ENCODE results near the gene KLF13. TPM values are rescaled to one million over a fixed set of nuclear protein-coding genes. Genes with fewer than 3 reads are reported as not detected.

KLF13 gene
- total and polyA plus RNA-seq, 10 of the 15 experiments (the other 5 are each of a cell fraction or from before 2014, with no cell fraction given) = 20.3 to 109 (median 51.4) TPM

- POLR2A ChIA-PET = interaction anchor here (0.6 to 1.8 kb wide), 3 partner anchors 16 to 185 kb away, joined by 3 to 12 read pairs (median 3); no protein-coding TSS in a partner anchor
- TF ChIP-seq YY1 (IDR thresholded peaks at IDR 0.05; ENCODE audit: low read depth, low read length) (0 out of 2 replicates have a peak, but pooled peaks have one; percentile 7), CBX3 (IDR thresholded peaks at IDR 0.05; ENCODE audit: borderline replicate concordance, low read depth) (no peak), EGR1 (IDR thresholded peaks at IDR 0.05; ENCODE audit: borderline replicate concordance in 1 of 2, low read depth in 2 of 2, low read length in 2 of 2) (0 out of 3 replicates have a peak, but pooled peaks of 1 of the 2 experiments have one; percentile 11), PML (IDR thresholded peaks at IDR 0.05; ENCODE audit: low read length) (no peak), CHD2 (IDR thresholded peaks at IDR 0.05; ENCODE audit: borderline replicate concordance, low read depth, low read length) (no peak), TCF3 (IDR thresholded peaks at IDR 0.05; ENCODE audit: borderline replicate concordance, insufficient read depth, low read depth, low read length) (no peak), TCF12 (IDR thresholded peaks at IDR 0.05; ENCODE audit: low read depth, low read length) (0 out of 2 replicates have a peak, but pooled peaks have one; percentile 26), CEBPZ (IDR thresholded peaks at IDR 0.05; ENCODE audit: low read depth, low read length) (no peak), HDAC2 (IDR thresholded peaks at IDR 0.05) (no peak), NR2C1 (IDR thresholded peaks at IDR 0.05) (no peak), EED (IDR thresholded peaks at IDR 0.05; ENCODE audit: low read depth) (no peak), MXI1 (IDR thresholded peaks at IDR 0.05; ENCODE audit: low read depth, low read length) (no peak), POLR2A (IDR thresholded peaks at IDR 0.05; ENCODE audit: low read depth, low read length) (no peak), HCFC1 (IDR thresholded peaks at IDR 0.05; ENCODE audit: low read length) (no peak), RELA (IDR thresholded peaks at IDR 0.05; ENCODE audit: borderline replicate concordance, partially characterized antibody) (no peak), BCL11A (IDR thresholded peaks at IDR 0.05; ENCODE audit: low read depth, low read length) (no peak), RAD21 (IDR thresholded peaks at IDR 0.05; ENCODE audit: insufficient read depth, low read depth, low read length) (peak; percentile 45), IRF5 (IDR thresholded peaks at IDR 0.05; ENCODE audit: borderline replicate concordance) (no peak), HDGF (IDR thresholded peaks at IDR 0.05) (peak; percentile 71), GABPA (IDR thresholded peaks at IDR 0.05; ENCODE audit: low read depth) (no peak), SUZ12 (IDR thresholded peaks at IDR 0.05; ENCODE audit: unreplicated experiment) (no peak), SPI1 (IDR thresholded peaks at IDR 0.05; ENCODE audit: borderline replicate concordance, insufficient read depth, low read depth, low read length) (no peak)
- Histone ChIP-seq H3K79me2 (ENCODE audit: control insufficient read depth, insufficient read depth, low read length) (no peaks in the 10 kb centered on the region), H2AFZ (ENCODE audit: control insufficient read depth, low read depth, low read length) (no peak overlapping the region; the same call in 1 of the 2 replicates), H3K4me1 (ENCODE audit: control insufficient read depth, insufficient read depth, low read length) (peaks cover 22% of the 10 kb centered on the region), H3K36me3 (ENCODE audit: control insufficient read depth in 2 of 2, insufficient read depth in 2 of 2, low read length in 1 of 2) (no peaks in the 10 kb centered on the region), H3K27ac (ENCODE audit: control insufficient read depth, insufficient read depth) (no peak overlapping the region), H3K4me2 (ENCODE audit: control insufficient read depth, insufficient read depth) (peak overlapping the region; percentile 27; the same call in 1 of the 2 replicates), H3K9me3 (replicated peaks; ENCODE audit: control insufficient read depth, insufficient read depth, low read length) (no peaks in the 10 kb centered on the region), H4K20me1 (ENCODE audit: control insufficient read depth, insufficient read depth) (no peaks in the 10 kb centered on the region), H3K4me3 (no peak overlapping the region), H3K9ac (ENCODE audit: control insufficient read depth, insufficient read depth, low read length) (no peak overlapping the region), H3K27me3 (replicated peaks in 1 of 2; ENCODE audit: control insufficient read depth in 2 of 2, insufficient read depth in 2 of 2, low read length in 1 of 2) (no peaks in the 10 kb centered on the region; a peak in 1 of 4 replicates)
- SMC1A ChIA-PET (ENCODE audit: uncharacterized antibody, unreplicated experiment) = interaction anchor here (0.8 to 2.3 kb wide), 10 partner anchors 8 to 127 kb away, joined by 3 to 8 read pairs (median 5); no protein-coding TSS in a partner anchor
- RAD21 ChIA-PET (ENCODE audit: unreplicated experiment) = interaction anchor here (0.8 to 1.8 kb wide), 8 partner anchors 9 to 127 kb away, joined by 3 to 8 read pairs (median 5); partner anchors contain the start of gene KLF13
- in situ Hi-C loops (cut with MboI) = no loop called here
- ATAC-seq (peak; percentile 66), FAIRE-seq (no peak), DNase-seq (ENCODE audit: low read depth, low spot score) (no peak)
- WGBS (ENCODE audit: insufficient coverage, insufficient replicate concordance, low lambda C conversion rate, missing lambda C conversion rate) = 21% methylated on average over 5 of the region's 5 CpGs
- no TSS peak for BruUV-seq (replicated peaks)
- intact Hi-C loops (cut with micrococcal nuclease; ENCODE audit: unreplicated experiment) = loop anchor here (5.0 kb wide), 1 partner anchor 41 kb away; no protein-coding TSS in a partner anchor
- CTCF ChIA-PET = interaction anchor here (1.0 to 1.6 kb wide), 5 partner anchors 16 to 110 kb away, joined by 3 to 6 read pairs (median 3); no protein-coding TSS in a partner anchor
These were observed 18.4 kb upstream of the KLF13 start for GRCh38 chr15:31308185-31308639.
